ENCODE results near the gene NSMCE1. TPM values are rescaled to one million over a fixed set of nuclear protein-coding genes. Genes with fewer than 3 reads are reported as not detected.

NSMCE1 gene
- total and polyA plus RNA-seq, 8 donors, result 27.6 to 37.9 (median 31.7) TPM

DNA sequence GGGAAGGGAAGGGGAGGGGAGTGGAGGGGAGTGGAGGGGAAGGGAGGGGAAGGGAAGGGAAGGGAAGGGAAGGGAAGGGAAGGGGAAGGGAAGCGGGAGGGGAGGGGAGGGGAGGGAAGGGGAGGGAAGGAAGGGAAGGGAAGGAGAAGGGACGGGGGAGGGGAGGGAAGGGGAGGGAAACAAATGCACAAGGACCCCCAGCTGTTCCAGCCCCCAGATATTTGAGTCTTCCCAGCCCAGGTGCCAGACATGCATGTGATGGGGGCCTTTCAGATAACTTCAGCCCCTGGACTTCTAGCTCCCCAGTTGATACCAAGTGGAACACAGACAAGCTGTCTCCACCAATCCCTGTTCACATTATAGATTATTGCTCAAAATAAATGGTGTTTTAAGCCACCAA, 79.9 kb downstream of the NSMCE1 start:
- H3K36me3 ChIP-seq, result no peaks in the 10 kb centered on the region
- H3K27me3 ChIP-seq, result no peaks in the 10 kb centered on the region
- H3K27ac ChIP-seq, result peak overlapping the region in 1 of 4 donors; percentile 75
- intact Hi-C loops (cut with DNase I), result loop anchor here in 1 of 3 donors (10.0 kb wide), 1 partner anchor 46 kb away; no protein-coding TSS in a partner anchor
- peaks cover 3 to 16% (median 4%) of the 10 kb centered on the region in 3 donors for H3K4me1 ChIP-seq
- H3K4me3 ChIP-seq, result no peak overlapping the region
- no peak for TF ChIP-seq CTCF (IDR thresholded peaks at IDR 0.05)
- DNase-seq, result no peak
- WGBS, 2 donors, result 78 to 98% methylated on average over 1 to 2 of the region's 2 CpGs
- FAIRE-seq, result no peak
- no peak for ATAC-seq
- no peaks in the 10 kb centered on the region for H3K9me3 ChIP-seq

DNA sequence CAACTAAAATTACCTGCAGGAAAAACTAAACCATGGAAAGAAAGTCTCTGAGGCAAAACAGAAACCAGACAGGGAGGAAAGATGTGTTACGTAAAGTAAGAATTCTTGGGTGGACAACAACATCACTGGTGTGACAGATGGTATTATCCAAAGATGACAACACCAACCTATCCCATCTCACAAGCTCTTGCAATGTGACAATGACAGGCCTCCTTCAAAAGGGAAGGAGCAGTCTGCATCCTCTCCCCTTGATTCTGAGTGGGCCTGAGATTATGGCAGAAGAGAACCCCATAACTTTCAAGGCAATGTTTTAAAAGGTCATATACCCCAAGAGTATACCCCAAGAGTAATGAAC, 82.8 kb downstream of the NSMCE1 start:
- intact Hi-C loops (cut with DNase I), result loop anchor here in 1 of 3 donors (10.0 kb wide), 1 partner anchor 49 kb away; no protein-coding TSS in a partner anchor
- Histone ChIP-seq H3K27ac (no peak overlapping the region), H3K9me3 (no peaks in the 10 kb centered on the region), H3K4me3 (no peak overlapping the region), H3K36me3 (no peaks in the 10 kb centered on the region), H3K4me1 (peaks cover 3 to 16% (median 4%) of the 10 kb centered on the region in 3 donors), H3K27me3 (no peaks in the 10 kb centered on the region)
- ATAC-seq (no peak), DNase-seq (no peak), FAIRE-seq (no peak)
- WGBS, 2 donors, result 90 to 98% methylated on average over 1 of the region's 1 CpG
- TF ChIP-seq CTCF (IDR thresholded peaks at IDR 0.05), result no peak

DNA sequence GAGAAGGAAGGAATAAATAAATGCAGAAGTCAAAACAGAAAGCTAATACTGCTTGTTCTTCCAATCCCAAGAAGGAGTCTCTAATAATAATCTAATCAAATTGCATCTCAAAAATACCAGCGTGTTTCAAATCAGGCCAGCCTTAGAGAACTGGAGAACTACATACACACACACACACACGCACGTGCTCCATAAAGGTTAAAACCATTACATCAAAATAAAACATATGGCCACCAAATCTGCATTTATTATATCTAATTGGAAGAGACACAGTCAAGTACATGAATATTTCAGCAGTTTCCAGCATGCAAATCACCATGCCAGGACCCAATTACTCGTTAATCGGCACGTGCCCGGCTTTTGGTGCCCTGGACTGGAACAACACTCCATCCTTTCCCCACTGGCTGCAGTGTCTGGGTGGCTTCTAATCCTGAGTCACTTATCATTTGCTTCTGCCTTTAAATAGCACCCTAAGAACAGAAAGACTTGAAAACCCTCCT, 85.6 kb downstream of the NSMCE1 start:
- intact Hi-C loops (cut with DNase I), result loop anchor here in 1 of 3 donors (10.0 kb wide), 1 partner anchor 52 kb away; no protein-coding TSS in a partner anchor
- no peak overlapping the region for H3K27ac ChIP-seq
- H3K4me1 ChIP-seq, result no peaks in the 10 kb centered on the region
- FAIRE-seq, result no peak
- TF ChIP-seq CTCF (IDR thresholded peaks at IDR 0.05), result no peak
- WGBS, 2 donors, result 80 to 92% methylated on average over 7 of the region's 7 CpGs
- H3K27me3 ChIP-seq, result no peaks in the 10 kb centered on the region
- no peak for ATAC-seq
- H3K4me3 ChIP-seq, result no peak overlapping the region
- DNase-seq, result no peak
- no peaks in the 10 kb centered on the region for H3K9me3 ChIP-seq
- no peaks in the 10 kb centered on the region for H3K36me3 ChIP-seq

GRCh38 chr16:27181019-27181790, 87.4 kb downstream of the NSMCE1 start:
- Histone ChIP-seq H3K4me1 (no peaks in the 10 kb centered on the region), H3K27me3 (no peaks in the 10 kb centered on the region), H3K9me3 (no peaks in the 10 kb centered on the region), H3K4me3 (no peak overlapping the region), H3K36me3 (no peaks in the 10 kb centered on the region), H3K27ac (no peak overlapping the region)
- WGBS, 2 donors, result 83% methylated on average over 8 of the region's 8 CpGs
- intact Hi-C loops (cut with DNase I), result loop anchor here in 1 of 3 donors (10.0 kb wide), 1 partner anchor 54 kb away; no protein-coding TSS in a partner anchor
- FAIRE-seq (no peak), ATAC-seq (peak in 1 of 4 donors; percentile 21), DNase-seq (no peak)
- TF ChIP-seq CTCF (IDR thresholded peaks at IDR 0.05), result no peak

Measured in pancreas (tissue), 10 donors.